Endothelial cell of umbilical vein (primary cell): ENCODE measurements around the gene GLIPR1L2. TPM values are rescaled to one million over a fixed set of nuclear protein-coding genes. Genes with fewer than 3 reads are reported as not detected.

Experiments used
- BruUV-seq: library from RNA; stranded (reverse); fragments of 400-500 nt; replicated peaks from 2 replicates; lab custom pipeline; 2021; lab: Mats Ljungman, UMichigan
- CTCF ChIA-PET: fragments of 300-600, 350-600 bp; sonication (Branson Sonifier 250); formaldehyde crosslinking; loops from one replicate; lab custom pipeline; 2021; ENCODE audit warnings: antibody characterized with exemption, inconsistent platforms; lab: Charles Lee
- POLR2A ChIA-PET: fragments of 300-600, 350-600 bp; sonication (Branson Sonifier 250); formaldehyde crosslinking; loops from one replicate; lab custom pipeline; 2021; ENCODE audit warnings: antibody characterized with exemption, inconsistent platforms; lab: Charles Lee
- DNase-seq: peaks from one replicate; pipeline ENCODE4 v3.0.0-alpha.2; 2011; ENCODE audit warnings: low read depth, low spot score
- FAIRE-seq: peaks from 2 replicates; lab custom pipeline; 2011; peaks lifted over from hg19 to GRCh38; lab: Jason Lieb, UNC
- H2AFZ ChIP-seq: 2 replicates; pipeline ENCODE4 v1.6.0; 2012; ENCODE audit warnings: low read depth, low read length, control low read depth, inconsistent platforms
- H3K27ac ChIP-seq: 2 replicates; pipeline ENCODE4 v1.5.1; 2011; ENCODE audit warnings: low read depth, mild to moderate bottlenecking, control low read depth, low read length, moderate library complexity; ENCODE audit not compliant: insufficient read depth
- H3K27me3 ChIP-seq, 2 experiments: 2 replicates each; pipeline versions ENCODE4 v1.6.0 to v1.6.1; 2011; ENCODE audit warnings: low read length in 2 of 2, mixed read lengths in 1 of 2; ENCODE audit not compliant: control insufficient read depth in 2 of 2, insufficient read depth in 2 of 2
- H3K36me3 ChIP-seq, 2 experiments: 2 replicates in 1 of 2; 3 replicates in 1 of 2; pipeline ENCODE4 v1.5.1; 2011; ENCODE audit warnings: low read length in 2 of 2, mild to moderate bottlenecking in 1 of 2, moderate library complexity in 1 of 2; ENCODE audit not compliant: control insufficient read depth in 2 of 2, insufficient read depth in 2 of 2; ENCODE audit errors: extremely low read depth in 1 of 2
- H3K4me1 ChIP-seq: 3 replicates; pipeline ENCODE4 v1.5.1; 2011; ENCODE audit warnings: mild to moderate bottlenecking, low read length; ENCODE audit not compliant: control insufficient read depth, insufficient read depth; ENCODE audit errors: extremely low read depth
- H3K4me2 ChIP-seq: 2 replicates; pipeline ENCODE4 v1.6.1; 2011; ENCODE audit warnings: low read length, control low read depth, mixed read lengths; ENCODE audit not compliant: insufficient read depth
- H3K4me3 ChIP-seq, 3 experiments: fragments of 200-600 bp in 1 of 3; sonication (generic), shearing (Covaris generic) in 1 of 3; replicated peaks in 1 of 3; 2 replicates each; pipeline ENCODE4 v1.5.1; 2011 to 2016; ENCODE audit warnings: control low read depth in 3 of 3, low read length in 3 of 3, mild to moderate bottlenecking in 2 of 3, inconsistent platforms in 1 of 3, low read depth in 1 of 3, moderate library complexity in 1 of 3; ENCODE audit not compliant: insufficient read depth in 1 of 3
- H3K79me2 ChIP-seq: 2 replicates; pipeline ENCODE4 v1.6.0; 2012; ENCODE audit warnings: low read length, inconsistent platforms; ENCODE audit not compliant: control insufficient read depth, insufficient read depth
- H3K9ac ChIP-seq: replicated peaks from 2 replicates; pipeline ENCODE3; 2011; ENCODE audit warnings: low read length, control low read depth; ENCODE audit not compliant: insufficient read depth; ENCODE audit errors: extremely low read depth
- H3K9me1 ChIP-seq: replicated peaks from 3 replicates; pipeline ENCODE4 v1.6.0; 2011; ENCODE audit warnings: mild to moderate bottlenecking, low read length; ENCODE audit not compliant: control insufficient read depth, insufficient read depth; ENCODE audit errors: extremely low read depth
- H3K9me3 ChIP-seq: replicated peaks from 2 replicates; pipeline ENCODE4 v1.5.1; 2012; ENCODE audit warnings: low read length, inconsistent platforms; ENCODE audit not compliant: control insufficient read depth, insufficient read depth
- H4K20me1 ChIP-seq: replicated peaks from 2 replicates; pipeline ENCODE3; 2011; ENCODE audit warnings: mild to moderate bottlenecking, low read length; ENCODE audit not compliant: control insufficient read depth, insufficient read depth; ENCODE audit errors: extremely low read depth
- CTCF ChIP-seq, 2 donors: IDR thresholded peaks; 1 replicate in 1 of 2; 2 replicates in 1 of 2; pipeline ENCODE4 v1.5.1; 2011; ENCODE audit warnings: low read length in 2 of 2, mild to moderate bottlenecking in 2 of 2, moderate library complexity in 2 of 2, control low read depth in 1 of 2, inconsistent platforms in 1 of 2, low read depth in 1 of 2; ENCODE audit not compliant: insufficient read depth in 1 of 2; ENCODE audit errors: extremely low read depth in 1 of 2
- FOS ChIP-seq: IDR thresholded peaks from 2 replicates; pipeline ENCODE4 v1.6.1; 2011; ENCODE audit warnings: mild to moderate bottlenecking, low read length, moderate library complexity, borderline replicate concordance; ENCODE audit not compliant: insufficient read depth
- GATA2 ChIP-seq: IDR thresholded peaks from 2 replicates; pipeline ENCODE4 v1.7.0; 2011; ENCODE audit warnings: low read depth, mild to moderate bottlenecking, moderate library complexity, mixed read lengths, low read length; ENCODE audit not compliant: insufficient read length, insufficient read depth
- JUN ChIP-seq: IDR thresholded peaks from 2 replicates; pipeline ENCODE4 v1.6.1; 2011; ENCODE audit warnings: borderline replicate concordance, low read depth; ENCODE audit not compliant: insufficient read length, insufficient read depth
- MYC ChIP-seq: IDR thresholded peaks from one replicate; pipeline ENCODE4 v1.6.1; 2011; ENCODE audit warnings: mild to moderate bottlenecking, low read depth, low read length
- POLR2A ChIP-seq: IDR thresholded peaks from 2 replicates; pipeline ENCODE4 v1.6.1; 2012; ENCODE audit warnings: low read depth, mild to moderate bottlenecking, control low read depth, low read length
- POLR2AphosphoS5 ChIP-seq: IDR thresholded peaks from 2 replicates; pipeline ENCODE4 v1.6.1; 2012; ENCODE audit warnings: low read depth, mild to moderate bottlenecking, control low read depth, low read length, moderate library complexity; ENCODE audit not compliant: insufficient read depth
- dilution Hi-C: fragments of 300-500 bp; cut with MboI; formaldehyde crosslinking; loops from one replicate; pipeline ENCODE4 v1.15.0; 2019; ENCODE audit warnings: low sequenced_read_pairs; ENCODE audit not compliant: extremely low pct_ligation_motif_present
- intact Hi-C: fragments of 100-400 bp; cut with micrococcal nuclease; formaldehyde crosslinking; loops from one replicate; pipeline ENCODE4 v1.10.0; 2022
- polyA plus RNA-seq, 4 experiments: library from polyadenylated mRNA; depleted of rRNA in 3 of 4; stranded (reverse) in 3 of 4; unstranded in 1 of 4; fragments of >200 nt; gene quantifications; 2 replicates each; pipeline versions ENCODE4 v1.2.1 to v1.2.3, GENCODE V29; 2011 to 2012; ENCODE audit warnings: missing spikeins in 1 of 4
- total RNA-seq: library from RNA; stranded (reverse); gene quantifications from 2 replicates; pipeline ENCODE4 v1.2.3, GENCODE V29; 2021

Gene GLIPR1L2
- total and polyA plus RNA-seq, 2 donors (not counting 3 experiments of a cell fraction or from before 2014, with no cell fraction given), result 0.07 TPM; not detected in 1

- Histone ChIP-seq H4K20me1 (no peaks in the 10 kb centered on the region), H3K36me3 (no peaks in the 10 kb centered on the region), H3K4me2 (no peak overlapping the region), H2AFZ (no peak overlapping the region), H3K9ac (no peak overlapping the region), H3K4me1 (peaks cover 9% of the 10 kb centered on the region), H3K4me3 (no peak overlapping the region), H3K9me1 (no peaks in the 10 kb centered on the region), H3K79me2 (no peaks in the 10 kb centered on the region), H3K9me3 (no peaks in the 10 kb centered on the region), H3K27ac (no peak overlapping the region), H3K27me3 (no peaks in the 10 kb centered on the region)
- intact Hi-C loops (no loop called here), dilution Hi-C loops (no loop called here)
- POLR2A ChIA-PET, result no interaction called here
- no peak for FAIRE-seq
- CTCF ChIA-PET, result interaction anchor here (1.6 kb wide), 1 partner anchor 41 kb away, joined by 5 read pairs; no protein-coding TSS in a partner anchor
- TF ChIP-seq MYC (no peak), POLR2AphosphoS5 (no peak), CTCF (IDR thresholded peaks at IDR 0.05; ENCODE audit: extremely low read depth in 1 of 2, insufficient read depth in 1 of 2, low read depth in 1 of 2, low read length in 2 of 2) (no peak), GATA2 (no peak), POLR2A (no peak), JUN (no peak), FOS (no peak)
- no TSS peak for BruUV-seq
- DNase-seq, result no peak
Measured at GRCh38 chr12:75443709-75444108, 52.8 kb downstream of the GLIPR1L2 start.
